Activated CD8-positive, alpha-beta memory T cell treated with anti-CD3 and anti-CD28 coated beads, Interleukin-2, amount 50 U/mL, for 24 hours (primary cell): ENCODE measurements around the gene ACKR2.
A peak's percentile ranks its signal among the peaks of the same experiment; 100 is the strongest.
"Not testable (repeated sequence)": the region's sequence is repeated elsewhere in the genome, so short reads cannot be mapped to it uniquely, and the experiment has no call there.

ENCODE experiments used
- DNase-seq: peaks from one replicate; pipeline ENCODE4 v3.0.0-alpha.2; 2020; ENCODE audit errors: extremely low read depth

ACKR2 gene

GRCh38 chr3:42801784-42802183, 7.5 kb upstream of the ACKR2 start:
- DNase-seq = no peak

- DNase-seq = no peak
Measured at GRCh38 chr3:42802876-42803413, 6.3 kb upstream of the ACKR2 start.

- DNase-seq = no peak
Measured at GRCh38 chr3:42803414-42804105, 5.7 kb upstream of the ACKR2 start.

- peak; percentile 81 for DNase-seq
Measured at GRCh38 chr3:42804106-42804830, 5.0 kb upstream of the ACKR2 start, which contains the start of gene HIGD1A. HIGD1A (minus strand) TSS chr3:42804490; CDS start chr3:42794253, 10,237 bp downstream.

GRCh38 chr3:42804831-42805132, 4.5 kb upstream of the ACKR2 start:
- DNase-seq = no peak

- no peak for DNase-seq
Measured at GRCh38 chr3:42805141-42805821, 4.0 kb upstream of the ACKR2 start.

GRCh38 chr3:42807929-42808328, 1.3 kb upstream of the ACKR2 start:
- no peak for DNase-seq

- not testable (repeated sequence) for DNase-seq
Measured at GRCh38 chr3:42810706-42811105, 1.5 kb downstream of the ACKR2 start.

GRCh38 chr3:42811118-42811883, 2.1 kb downstream of the ACKR2 start:
- DNase-seq = not testable (repeated sequence)

- no peak for DNase-seq
Measured at GRCh38 chr3:42814246-42814645, 5.0 kb downstream of the ACKR2 start.

GRCh38 chr3:42814914-42815507, 5.8 kb downstream of the ACKR2 start:
- DNase-seq = no peak

GRCh38 chr3:42815826-42816225, 6.6 kb downstream of the ACKR2 start:
- no peak for DNase-seq

GRCh38 chr3:42819351-42819965, 10.2 kb downstream of the ACKR2 start:
- DNase-seq = no peak

GRCh38 chr3:42820746-42821051, 11.5 kb downstream of the ACKR2 start:
- no peak for DNase-seq

GRCh38 chr3:42822828-42823227, 13.6 kb downstream of the ACKR2 start:
- no peak for DNase-seq

GRCh38 chr3:42823351-42823750, 14.1 kb downstream of the ACKR2 start:
- DNase-seq = no peak

GRCh38 chr3:42826141-42826540, 16.9 kb downstream of the ACKR2 start:
- no peak for DNase-seq

- no peak for DNase-seq
Measured at GRCh38 chr3:42827023-42827422, 17.8 kb downstream of the ACKR2 start.

GRCh38 chr3:42827654-42828053, 18.4 kb downstream of the ACKR2 start:
- DNase-seq = no peak

- DNase-seq = no peak
Measured at GRCh38 chr3:42829083-42829627, 19.9 kb downstream of the ACKR2 start.
